ENCODE measurements around the gene KCNJ12. TPM values are rescaled to one million over a fixed set of nuclear protein-coding genes. Genes with fewer than 3 reads are reported as not detected.

Gene KCNJ12
- total and polyA plus RNA-seq, 8 donors, result 0.09 to 0.37 (median 0.14) TPM

- Histone ChIP-seq H3K36me3 (no peaks in the 10 kb centered on the region), H3K27me3 (peaks cover 0 to 15% (median 0%) of the 10 kb centered on the region in 4 donors), H3K27ac (no peak overlapping the region), H3K4me3 (no peak overlapping the region), H3K4me1 (peaks cover 0 to 14% (median 6%) of the 10 kb centered on the region in 3 donors), H3K9me3 (no peaks in the 10 kb centered on the region)
- no peak for DNase-seq
- 32 to 42% methylated on average over 5 of the region's 5 CpGs for WGBS, 2 donors
- TF ChIP-seq CTCF (IDR thresholded peaks at IDR 0.05), result no peak
- intact Hi-C loops (cut with DNase I), result no loop called here
- ATAC-seq, result no peak
- no peak for FAIRE-seq
Observed at GRCh38 chr17:21378553-21378952, 2.4 kb downstream of the KCNJ12 start.

GRCh38 chr17:21379080-21379711 is 3.0 kb downstream of the KCNJ12 start:
- Histone ChIP-seq H3K27me3 (peaks cover 0 to 15% (median 0%) of the 10 kb centered on the region in 4 donors), H3K4me1 (peaks cover 0 to 14% (median 6%) of the 10 kb centered on the region in 3 donors), H3K27ac (no peak overlapping the region), H3K9me3 (no peaks in the 10 kb centered on the region), H3K4me3 (no peak overlapping the region), H3K36me3 (no peaks in the 10 kb centered on the region)
- DNase-seq (peak; percentile 33 to 85 (median 67)), FAIRE-seq (no peak), ATAC-seq (peak; percentile 65 to 90 (median 76))
- intact Hi-C loops (cut with DNase I), result no loop called here
- TF ChIP-seq CTCF (IDR thresholded peaks at IDR 0.05), result no peak
- 43% methylated on average over 17 of the region's 17 CpGs for WGBS, 2 donors

GRCh38 chr17:21380659-21381058 is 4.5 kb downstream of the KCNJ12 start:
- Histone ChIP-seq H3K4me1 (peaks cover 0 to 14% (median 6%) of the 10 kb centered on the region in 3 donors), H3K27ac (no peak overlapping the region), H3K9me3 (no peaks in the 10 kb centered on the region), H3K27me3 (peaks cover 0 to 15% (median 0%) of the 10 kb centered on the region in 4 donors), H3K36me3 (no peaks in the 10 kb centered on the region), H3K4me3 (no peak overlapping the region)
- intact Hi-C loops (cut with DNase I), result no loop called here
- DNase-seq (peak in 1 of 6 donors; percentile 41), ATAC-seq (no peak), FAIRE-seq (no peak)
- TF ChIP-seq CTCF (IDR thresholded peaks at IDR 0.05), result no peak
- WGBS, 2 donors, result 85 to 95% methylated on average over 3 of the region's 3 CpGs

GRCh38 chr17:21381076-21381706 is 5.0 kb downstream of the KCNJ12 start:
- Histone ChIP-seq H3K36me3 (no peaks in the 10 kb centered on the region), H3K4me1 (peaks cover 0 to 14% (median 6%) of the 10 kb centered on the region in 3 donors), H3K27ac (no peak overlapping the region), H3K4me3 (no peak overlapping the region), H3K9me3 (no peaks in the 10 kb centered on the region), H3K27me3 (peaks cover 0 to 15% (median 0%) of the 10 kb centered on the region in 4 donors)
- FAIRE-seq (no peak), DNase-seq (peak in 1 of 6 donors; percentile 40), ATAC-seq (peak in 1 of 4 donors; percentile 28)
- 83 to 85% methylated on average over 6 of the region's 6 CpGs for WGBS, 2 donors
- TF ChIP-seq CTCF (IDR thresholded peaks at IDR 0.05), result no peak
- intact Hi-C loops (cut with DNase I), result no loop called here
